Astrocyte (in vitro differentiated cells and primary cell): ENCODE results near the gene TIMM10B. TPM values are rescaled to one million over a fixed set of nuclear protein-coding genes. Genes with fewer than 3 reads are reported as not detected.

Experiments used
- DNase-seq: peaks from one replicate; pipeline ENCODE4 v3.0.0-alpha.2; 2010; ENCODE audit warnings: low read depth
- FAIRE-seq: peaks from 2 replicates; lab custom pipeline; 2011; peaks lifted over from hg19 to GRCh38; lab: Jason Lieb, UNC
- H2AFZ ChIP-seq: 2 replicates; pipeline ENCODE4 v1.6.0; 2012; ENCODE audit warnings: low read depth, low read length, inconsistent platforms
- H3K27ac ChIP-seq: 2 replicates; pipeline ENCODE4 v1.5.1; 2011; ENCODE audit warnings: low read depth, low read length, inconsistent platforms
- H3K27me3 ChIP-seq: 2 replicates; pipeline ENCODE4 v1.6.0; 2011; ENCODE audit warnings: low read length, inconsistent platforms; ENCODE audit not compliant: insufficient read depth
- H3K36me3 ChIP-seq: 2 replicates; pipeline ENCODE4 v1.5.1; 2011; ENCODE audit warnings: low read length, inconsistent platforms; ENCODE audit not compliant: insufficient read depth
- H3K4me1 ChIP-seq: 2 replicates; pipeline ENCODE4 v1.5.1; 2011; ENCODE audit warnings: low read length, inconsistent platforms; ENCODE audit not compliant: insufficient read depth
- H3K4me2 ChIP-seq: 2 replicates; pipeline ENCODE4 v1.6.0; 2012; ENCODE audit warnings: low read length, inconsistent platforms
- H3K4me3 ChIP-seq: 2 replicates; pipeline ENCODE4 v1.5.1; 2011; ENCODE audit warnings: low read depth, mild to moderate bottlenecking, low read length, inconsistent platforms; ENCODE audit not compliant: insufficient read depth
- H3K79me2 ChIP-seq: 2 replicates; pipeline ENCODE4 v1.6.0; 2012; ENCODE audit warnings: mild to moderate bottlenecking, low read length, inconsistent platforms; ENCODE audit not compliant: insufficient read depth
- H3K9ac ChIP-seq: 2 replicates; pipeline ENCODE4 v1.6.0; 2012; ENCODE audit warnings: mild to moderate bottlenecking, low read length, inconsistent platforms
- H3K9me3 ChIP-seq: 2 replicates; pipeline ENCODE4 v1.5.1; 2012; ENCODE audit warnings: low read depth, mild to moderate bottlenecking, low read length, inconsistent platforms; ENCODE audit not compliant: insufficient read depth
- H4K20me1 ChIP-seq: 2 replicates; pipeline ENCODE4 v1.6.0; 2012; ENCODE audit warnings: low read length, inconsistent platforms; ENCODE audit not compliant: insufficient read depth
- H3K27ac Mint-ChIP-seq: one replicate; pipeline ENCODE4 v1.8.0; 2021; ENCODE audit warnings: mild to moderate bottlenecking, mixed read lengths; ENCODE audit not compliant: unreplicated experiment
- H3K27me3 Mint-ChIP-seq: one replicate; pipeline ENCODE4 v1.8.0; 2021; ENCODE audit warnings: low read depth, mixed read lengths; ENCODE audit not compliant: unreplicated experiment
- H3K36me3 Mint-ChIP-seq: one replicate; pipeline ENCODE4 v1.8.0; 2021; ENCODE audit warnings: low read depth, mixed read lengths; ENCODE audit not compliant: unreplicated experiment
- H3K4me1 Mint-ChIP-seq: one replicate; pipeline ENCODE4 v1.8.0; 2021; ENCODE audit warnings: low read depth, mixed read lengths; ENCODE audit not compliant: unreplicated experiment
- H3K4me3 Mint-ChIP-seq: one replicate; pipeline ENCODE4 v1.8.0; 2021; ENCODE audit warnings: mild to moderate bottlenecking, moderate library complexity, mixed read lengths; ENCODE audit not compliant: unreplicated experiment
- H3K9me3 Mint-ChIP-seq: one replicate; pipeline ENCODE4 v1.8.0; 2021; ENCODE audit warnings: mild to moderate bottlenecking, mixed read lengths; ENCODE audit not compliant: unreplicated experiment
- CTCF ChIP-seq: IDR thresholded peaks from 2 replicates; pipeline ENCODE4 v1.5.1; 2011; ENCODE audit warnings: low read depth, mild to moderate bottlenecking, inconsistent platforms, low read length, moderate library complexity; ENCODE audit not compliant: insufficient read depth
- EZH2 ChIP-seq: IDR thresholded peaks from 2 replicates; pipeline ENCODE4 v1.6.1; 2012; ENCODE audit warnings: mild to moderate bottlenecking, low read length, inconsistent platforms; ENCODE audit not compliant: insufficient read depth
- total RNA-seq: library from RNA; stranded (reverse); gene quantifications from 2 replicates; pipeline ENCODE4 v1.2.1, GENCODE V29; 2021

TIMM10B gene
- total RNA-seq, 1 donor from 2014 or later = 35.2 TPM

- Histone ChIP-seq H2AFZ (peak overlapping the region; percentile 46), H3K4me1 (peaks cover 10% of the 10 kb centered on the region), H4K20me1 (peaks cover 42% of the 10 kb centered on the region), H3K4me2 (no peak overlapping the region), H3K9me3 (no peaks in the 10 kb centered on the region), H3K36me3 (peaks cover 4% of the 10 kb centered on the region), H3K27me3 (no peaks in the 10 kb centered on the region), H3K9ac (no peak overlapping the region), H3K79me2 (peaks cover 45% of the 10 kb centered on the region), H3K27ac (no peak overlapping the region), H3K4me3 (no peak overlapping the region)
- DNase-seq = peak; percentile 43
- Mint-ChIP-seq H3K36me3 (peaks cover 7% of the 10 kb centered on the region), H3K4me1 (peaks cover 5% of the 10 kb centered on the region), H3K27ac (no peak overlapping the region), H3K4me3 (no peak overlapping the region), H3K27me3 (no peaks in the 10 kb centered on the region), H3K9me3 (no peaks in the 10 kb centered on the region)
- FAIRE-seq = no peak
- TF ChIP-seq CTCF (no peak), EZH2 (no peak)
These were observed 12.4 kb upstream of the TIMM10B start for GRCh38 chr11:6468712-6469495.

- peak overlapping the region; percentile 14 for H2AFZ ChIP-seq
- FAIRE-seq (no peak), DNase-seq (no peak)
- no peaks in the 10 kb centered on the region for H3K9me3 Mint-ChIP-seq
- peaks cover 9% of the 10 kb centered on the region for H3K4me1 Mint-ChIP-seq
- no peaks in the 10 kb centered on the region for H3K27me3 Mint-ChIP-seq
- no peak overlapping the region for H3K4me2 ChIP-seq
- H3K79me2 ChIP-seq = peaks cover 45% of the 10 kb centered on the region
- peaks cover 42% of the 10 kb centered on the region for H4K20me1 ChIP-seq
- H3K36me3 ChIP-seq = no peaks in the 10 kb centered on the region
- H3K27ac Mint-ChIP-seq = no peak overlapping the region
- no peak overlapping the region for H3K9ac ChIP-seq
- TF ChIP-seq EZH2 = no peak
- no peak for TF ChIP-seq CTCF
- H3K4me3 ChIP-seq = no peak overlapping the region
- no peak overlapping the region for H3K4me3 Mint-ChIP-seq
- H3K4me1 ChIP-seq = peaks cover 14% of the 10 kb centered on the region
- no peak overlapping the region for H3K27ac ChIP-seq
- H3K36me3 Mint-ChIP-seq = peaks cover 6% of the 10 kb centered on the region
- no peaks in the 10 kb centered on the region for H3K27me3 ChIP-seq
- no peaks in the 10 kb centered on the region for H3K9me3 ChIP-seq
These were observed 11.7 kb upstream of the TIMM10B start for GRCh38 chr11:6469599-6469998.

GRCh38 chr11:6472934-6473333 lies 8.4 kb upstream of the TIMM10B start:
- Mint-ChIP-seq H3K27me3 (no peaks in the 10 kb centered on the region), H3K36me3 (peaks cover 9% of the 10 kb centered on the region), H3K4me3 (peak overlapping the region; percentile 80), H3K27ac (no peak overlapping the region), H3K4me1 (peaks cover 10% of the 10 kb centered on the region), H3K9me3 (no peaks in the 10 kb centered on the region)
- DNase-seq (no peak), FAIRE-seq (no peak)
- Histone ChIP-seq H3K4me2 (peak overlapping the region; percentile 99), H4K20me1 (peaks cover 30% of the 10 kb centered on the region), H3K9me3 (no peaks in the 10 kb centered on the region), H3K9ac (peak overlapping the region; percentile 59), H3K36me3 (peaks cover 10% of the 10 kb centered on the region), H3K79me2 (peaks cover 41% of the 10 kb centered on the region), H3K4me1 (peaks cover 15% of the 10 kb centered on the region), H2AFZ (no peak overlapping the region), H3K27ac (no peak overlapping the region), H3K27me3 (no peaks in the 10 kb centered on the region), H3K4me3 (peak overlapping the region; percentile 51)
- TF ChIP-seq CTCF (no peak), EZH2 (no peak)
